GM13977 (cell line): ENCODE measurements around the gene TACR2.

Experiments used
- DNase-seq: peaks from one replicate; pipeline ENCODE4 v3.0.0; 2012; ENCODE audit warnings: low spot score
- CTCF ChIP-seq: IDR thresholded peaks from 2 replicates; pipeline ENCODE4 v1.5.1; 2012; ENCODE audit warnings: mild to moderate bottlenecking, control low read depth; ENCODE audit not compliant: insufficient read depth; ENCODE audit errors: extremely low read depth, missing control alignments
- in situ Hi-C: fragments of 300-500 bp; cut with MboI; formaldehyde crosslinking; loops from one replicate; pipeline ENCODE4 v1.12.0; 2022; ENCODE audit warnings: low sequenced_read_pairs, low pct_unique_long_range_greater_than_20kb, mixed read lengths, inconsistent platforms; ENCODE audit not compliant: unreplicated experiment

Gene TACR2

GRCh38 chr10:69439813-69440506 lies 23.2 kb upstream of the TACR2 start:
- no peak for TF ChIP-seq CTCF
- no peak for DNase-seq
- in situ Hi-C loops = no loop called here

DNA sequence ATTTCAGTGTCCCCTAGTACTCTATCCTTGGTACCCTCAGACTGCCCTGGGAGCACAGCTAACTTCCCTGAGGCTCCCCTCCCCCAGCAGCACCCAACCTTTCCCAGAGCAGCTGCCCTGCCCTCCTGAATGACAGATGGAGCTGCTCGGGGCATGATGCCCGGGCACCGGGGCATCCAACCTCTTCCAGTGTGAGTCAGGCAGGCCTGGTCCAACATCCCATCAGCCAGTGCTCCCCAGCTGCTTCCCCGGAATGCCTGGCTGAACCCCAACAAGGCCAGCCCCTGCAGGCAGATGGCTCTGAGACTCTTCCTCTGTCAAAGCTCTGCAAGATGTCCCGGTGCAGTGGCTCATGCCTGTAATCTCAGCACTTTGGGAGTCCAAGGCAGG lies 22.6 kb upstream of the TACR2 start:
- DNase-seq = no peak
- in situ Hi-C loops = no loop called here
- no peak for TF ChIP-seq CTCF

DNA sequence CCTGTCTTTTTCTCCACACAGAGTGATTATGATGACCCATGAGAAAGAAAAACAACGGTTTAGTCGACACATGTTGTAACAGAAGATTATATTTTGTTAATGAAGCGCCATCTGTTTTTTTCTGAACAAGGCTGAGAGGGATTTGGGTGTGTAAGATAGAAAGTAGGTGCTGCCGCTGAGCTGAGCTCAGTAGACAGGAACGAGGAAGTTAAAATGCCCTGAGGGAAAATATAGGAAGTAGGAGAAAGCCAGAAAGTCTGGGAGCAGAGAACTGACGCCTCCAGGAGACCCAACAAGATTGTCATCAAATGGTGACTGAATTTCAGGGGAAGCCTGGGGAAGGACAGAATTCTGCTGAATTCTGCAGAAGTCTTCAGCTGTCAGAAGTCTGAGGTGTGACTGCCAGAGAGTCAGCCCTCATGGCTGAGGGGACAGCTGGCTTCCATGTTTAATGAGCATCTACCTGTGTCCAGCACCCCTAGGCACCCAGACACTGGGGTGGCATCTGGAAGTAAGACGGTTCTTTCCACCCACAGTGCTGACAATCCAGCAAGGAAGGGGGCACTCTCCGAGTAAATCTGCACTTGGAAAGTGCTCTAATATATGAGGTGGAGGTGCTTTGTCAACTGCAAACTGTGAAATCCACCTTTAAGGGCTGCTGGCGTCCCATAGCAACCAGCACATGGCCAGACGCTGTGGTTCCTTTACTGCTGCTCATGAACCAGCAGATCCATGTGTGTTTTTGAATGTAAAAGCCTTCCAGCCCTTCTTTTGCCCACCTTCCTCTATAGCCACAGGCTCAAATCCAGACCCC lies 22.0 kb upstream of the TACR2 start:
- DNase-seq = no peak
- no peak for TF ChIP-seq CTCF
- in situ Hi-C loops = no loop called here

GRCh38 chr10:69437321-69438259 lies 20.9 kb upstream of the TACR2 start:
- DNase-seq = no peak
- no peak for TF ChIP-seq CTCF
- in situ Hi-C loops = no loop called here

DNA sequence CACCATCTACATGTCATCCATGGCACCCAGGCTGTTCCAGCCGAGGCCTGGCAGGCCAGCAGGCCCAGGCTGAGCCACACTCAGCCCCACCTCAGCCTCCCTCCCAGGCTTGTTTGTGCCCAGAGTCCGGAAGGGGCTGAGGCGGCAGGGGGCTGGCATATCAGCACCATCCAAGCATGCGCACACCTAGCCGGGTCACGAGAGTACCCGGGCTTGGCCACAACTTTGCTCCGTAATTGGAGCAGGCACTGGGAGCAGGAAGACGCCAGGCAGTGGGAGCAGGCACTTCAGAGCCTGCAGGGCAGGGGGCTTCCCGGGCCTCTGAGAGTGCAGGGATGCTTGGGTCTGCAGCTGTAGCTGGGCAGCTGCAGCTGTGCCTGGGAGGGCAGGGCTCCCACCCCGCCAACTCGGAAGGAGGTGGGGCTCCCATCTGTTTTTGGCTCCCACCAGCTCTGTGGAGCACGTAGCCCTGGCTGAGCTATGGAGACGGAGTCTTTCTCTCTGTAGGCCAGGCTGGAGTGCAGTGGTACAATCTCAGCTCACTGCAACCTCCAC lies 19.3 kb upstream of the TACR2 start:
- TF ChIP-seq CTCF = no peak
- in situ Hi-C loops = no loop called here
- no peak for DNase-seq

DNA sequence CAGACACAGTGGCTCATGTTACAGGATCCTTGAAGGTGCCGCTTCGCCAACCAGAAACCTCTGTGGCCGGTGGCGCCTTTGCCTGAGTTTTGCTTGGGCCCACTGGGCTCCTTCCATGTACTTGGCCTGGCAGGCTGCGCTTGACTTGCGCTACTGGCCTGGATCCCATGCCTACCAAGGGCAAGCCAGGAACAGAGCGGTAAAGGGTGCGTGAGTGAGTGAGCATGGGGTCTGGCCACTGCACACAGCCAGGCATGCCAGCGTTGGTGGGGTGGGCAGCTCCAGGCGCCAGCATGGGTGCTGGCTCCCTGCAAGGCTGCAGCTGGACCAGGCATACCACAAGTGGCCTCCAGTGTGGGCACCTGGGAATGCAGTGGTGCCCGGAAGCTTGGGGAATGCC lies 18.2 kb upstream of the TACR2 start:
- in situ Hi-C loops = no loop called here
- no peak for TF ChIP-seq CTCF
- DNase-seq = no peak
